GM12865 (cell line): ENCODE measurements around the gene REEP3.
"Not testable (repeated sequence)": the region's sequence is repeated elsewhere in the genome, so short reads cannot be mapped to it uniquely, and the experiment has no call there.

ENCODE experiments used
- DNase-seq: peaks from one replicate; pipeline ENCODE4 v3.0.0; 2010; ENCODE audit warnings: low read depth
- H3K4me3 ChIP-seq: 2 replicates; pipeline ENCODE4 v1.5.1; 2011; ENCODE audit warnings: mild to moderate bottlenecking, low read depth, low read length, control low read depth
- CTCF ChIP-seq: IDR thresholded peaks from 2 replicates; pipeline ENCODE4 v1.5.1; 2011; ENCODE audit warnings: low read length, control low read depth, low read depth, inconsistent platforms; ENCODE audit not compliant: insufficient read depth; ENCODE audit errors: missing control alignments

REEP3 gene

GRCh38 chr10:63483983-63484382, 37.2 kb upstream of the REEP3 start:
- no peak for DNase-seq
- no peak overlapping the region for H3K4me3 ChIP-seq
- no peak for TF ChIP-seq CTCF

DNA sequence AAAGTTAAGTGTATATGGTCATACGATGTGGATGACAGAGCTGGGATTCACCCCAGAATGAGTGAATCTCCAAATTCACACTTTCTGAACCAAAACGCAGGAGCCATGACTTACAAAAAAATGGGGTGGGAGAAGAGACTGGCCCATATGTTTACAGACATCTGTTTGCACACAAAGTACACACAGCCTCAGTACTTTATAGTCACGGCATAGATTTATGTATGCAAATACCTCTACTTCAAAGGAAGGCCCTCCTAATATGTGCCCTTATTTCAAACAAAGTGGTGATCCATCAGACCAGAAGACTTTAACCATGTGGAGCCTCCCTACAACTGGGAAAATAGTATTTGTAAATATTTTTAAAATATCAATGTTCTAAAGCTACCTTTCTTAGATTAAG, 33.2 kb upstream of the REEP3 start:
- TF ChIP-seq CTCF, result no peak
- H3K4me3 ChIP-seq, result no peak overlapping the region
- DNase-seq, result no peak

DNA sequence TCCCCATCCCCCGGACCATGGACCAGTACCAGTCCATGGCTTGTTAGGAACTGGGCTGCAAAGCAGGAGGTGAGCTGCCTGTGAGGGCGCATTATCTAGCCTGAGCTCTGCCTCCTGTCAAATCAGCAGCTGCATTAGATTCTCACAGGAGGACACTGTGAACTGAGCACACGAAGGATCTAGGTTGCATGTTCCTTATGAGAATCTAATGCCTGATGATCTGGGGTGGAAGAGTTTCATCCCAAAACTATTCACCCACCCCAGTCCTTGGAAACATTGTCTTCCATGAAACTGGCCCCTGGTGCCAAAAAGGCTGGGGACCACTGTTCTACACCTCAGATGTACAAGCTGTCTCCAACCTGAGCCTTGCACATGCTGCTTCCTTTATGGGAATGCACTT, 31.4 kb upstream of the REEP3 start:
- no peak for DNase-seq
- no peak for TF ChIP-seq CTCF
- H3K4me3 ChIP-seq, result no peak overlapping the region

DNA sequence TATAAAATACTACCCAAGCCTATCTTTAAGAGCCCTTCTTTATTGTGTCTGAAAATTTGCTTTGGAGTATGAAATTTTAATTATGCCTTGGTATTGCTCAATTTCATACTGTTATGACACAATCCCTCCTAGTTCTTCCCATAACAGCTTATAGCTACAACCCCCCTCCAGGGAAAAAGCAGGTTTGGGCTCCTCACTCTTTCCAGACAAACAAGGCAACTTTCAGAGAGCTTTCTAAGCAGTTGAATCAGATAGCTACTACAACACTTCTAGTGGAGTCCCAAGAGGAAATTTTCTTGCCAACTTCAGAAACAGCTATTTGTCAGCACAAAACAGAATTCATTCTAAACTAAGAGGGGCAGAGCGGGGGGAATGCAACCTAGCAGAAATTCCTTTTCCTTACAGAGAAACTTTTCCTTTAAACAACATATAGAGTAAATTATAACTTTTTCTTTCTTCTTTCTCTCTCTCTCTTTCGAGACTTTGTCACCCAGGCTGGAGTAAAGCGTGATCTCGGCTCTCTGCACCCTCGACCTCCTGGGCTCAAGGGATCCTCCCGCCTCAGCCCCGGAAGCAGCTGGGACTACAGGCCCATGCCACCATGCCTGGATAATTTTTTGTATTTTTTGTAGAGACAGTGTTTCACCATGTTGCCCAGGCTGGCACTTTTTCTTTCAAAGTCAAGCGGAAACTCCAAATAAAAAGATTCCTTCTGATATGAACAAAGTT, 29.4 kb upstream of the REEP3 start:
- H3K4me3 ChIP-seq, result no peak overlapping the region
- TF ChIP-seq CTCF, result no peak
- DNase-seq, result no peak

DNA sequence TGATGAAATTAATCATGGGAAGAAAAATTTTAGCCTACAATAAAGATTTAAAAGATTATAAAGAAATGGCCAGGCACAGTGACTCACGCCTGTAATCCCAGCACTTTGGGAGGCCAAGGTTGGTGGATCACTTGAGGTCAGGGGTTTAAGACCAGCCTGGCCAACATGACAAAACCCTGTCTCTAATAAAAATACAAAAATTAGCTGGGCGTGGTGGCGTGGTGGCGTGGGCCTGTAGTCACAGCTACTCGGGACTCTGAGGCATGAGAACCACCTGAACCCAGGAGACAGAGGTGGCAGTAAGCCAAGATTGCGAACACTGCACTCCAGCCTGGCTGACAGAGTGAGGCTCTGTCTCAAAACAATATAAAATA, 28.9 kb upstream of the REEP3 start:
- not testable (repeated sequence) for H3K4me3 ChIP-seq, DNase-seq

DNA sequence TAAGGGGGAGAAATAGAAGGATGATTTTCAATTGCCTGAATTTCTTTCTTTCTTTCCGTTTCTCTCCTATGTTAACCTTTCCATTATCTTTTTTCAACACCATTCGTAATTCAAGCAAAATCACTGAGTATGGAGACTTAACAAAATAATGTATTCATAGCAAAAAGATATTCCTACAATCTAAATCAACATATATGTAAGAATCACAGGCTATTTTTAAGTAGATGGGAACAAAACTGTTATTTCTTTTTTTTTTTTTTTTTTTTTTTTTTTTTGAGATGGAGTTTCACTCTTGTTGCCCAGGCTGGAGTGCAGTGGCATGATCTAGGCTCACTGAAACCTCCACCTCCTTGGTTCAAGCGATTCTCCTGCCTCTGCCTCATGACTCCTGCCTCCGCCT, 28.2 kb upstream of the REEP3 start:
- TF ChIP-seq CTCF, result no peak
- no peak for DNase-seq
- H3K4me3 ChIP-seq, result no peak overlapping the region

DNA sequence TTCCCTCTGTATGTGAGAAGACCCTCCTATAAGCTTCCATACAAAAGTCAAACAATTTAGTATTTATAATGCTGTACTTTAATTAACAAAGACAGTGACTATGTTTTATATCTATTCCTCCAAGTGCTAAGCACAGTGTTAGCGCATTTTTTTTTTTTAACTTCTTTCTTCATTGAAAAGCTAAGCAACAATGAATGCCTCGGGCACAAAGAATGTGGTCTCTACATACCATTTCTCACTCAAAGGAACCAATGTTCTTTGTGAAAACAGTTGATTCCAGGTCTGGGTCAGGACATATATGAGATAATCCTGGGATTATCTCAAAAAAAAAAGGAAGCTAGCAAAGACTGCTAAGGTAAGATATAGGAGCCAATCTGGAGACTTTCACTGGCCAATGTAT, 26.2 kb upstream of the REEP3 start:
- no peak overlapping the region for H3K4me3 ChIP-seq
- DNase-seq, result no peak
- no peak for TF ChIP-seq CTCF
